Left lung (tissue), 10 donors: ENCODE data around the gene ZC3H12C. TPM values are rescaled to one million over a fixed set of nuclear protein-coding genes. Genes with fewer than 3 reads are reported as not detected.

Experiments
- ATAC-seq: fragments of 200-7000 bp; cut with Tn5 transposase; one replicate; pipeline ENCODE4 v1.9.1; 2020; ENCODE audit warnings: moderate library complexity
- DNase-seq, 4 donors: peaks; one replicate each; pipeline ENCODE4 v3.0.0-alpha.2; 2013 to 2020
- H3K27ac ChIP-seq, 2 donors: fragments of 200-600 bp; sonication (generic) in 1 of 2; one replicate each; pipeline versions ENCODE4 v1.5.0 to v1.8.0; 2020 to 2021
- H3K27me3 ChIP-seq, 2 donors: fragments of 200-600 bp; sonication (generic) in 1 of 2; one replicate each; pipeline versions ENCODE4 v1.5.0 to v1.8.0; 2020 to 2021
- H3K36me3 ChIP-seq, 2 donors: fragments of 200-600 bp; sonication (generic) in 1 of 2; one replicate each; pipeline versions ENCODE4 v1.5.0 to v1.8.0; 2020 to 2021
- H3K4me1 ChIP-seq, 2 donors: fragments of 200-600 bp; one replicate each; pipeline ENCODE4 v1.8.0; 2021
- H3K4me3 ChIP-seq, 2 donors: fragments of 200-600 bp; sonication (generic) in 1 of 2; one replicate each; pipeline versions ENCODE4 v1.5.0 to v1.8.0; 2020 to 2021; ENCODE audit warnings: mild to moderate bottlenecking in 1 of 2
- H3K9me3 ChIP-seq, 2 donors: fragments of 200-600 bp; sonication (generic) in 1 of 2; one replicate each; pipeline versions ENCODE4 v1.5.0 to v1.8.0; 2020 to 2021
- CTCF ChIP-seq, 2 donors: fragments of 200-600 bp; sonication (generic) in 1 of 2; IDR thresholded peaks; one replicate each; pipeline versions ENCODE4 v1.5.0 to v1.8.0; 2021; ENCODE audit warnings: antibody characterized with exemption in 2 of 2
- intact Hi-C, 2 donors: fragments of 100-400 bp; cut with DNase I; formaldehyde crosslinking; loops; one replicate each; pipeline versions ENCODE4 v1.11.2 to v1.14.2; 2022
- polyA plus RNA-seq, 6 donors: library from polyadenylated mRNA; unstranded; fragments of 120-200 nt; gene quantifications; one replicate each; pipeline ENCODE4 v1.2.1, GENCODE V29; 2013; ENCODE audit not compliant: insufficient read length in 6 of 6
- total RNA-seq, 2 donors: library from RNA; stranded (reverse); fragmentation: NEBNext Ultra II Directional; extraction: Animal tissue kit (Norgen Biotek cat#: 25700); gene quantifications; one replicate each; pipeline ENCODE4 v1.2.1, GENCODE V29; 2021
- donor health status: DM: no; HTN: yes; CAD: no.
- donor health status: DM: no; HTN: no; CAD: no.

ZC3H12C gene
- total and polyA plus RNA-seq, 8 donors, result 7.4 to 16.2 (median 9.2) TPM

GRCh38 chr11:110177086-110177456 lies 83.9 kb downstream of the ZC3H12C start:
- H3K27me3 ChIP-seq, result no peaks in the 10 kb centered on the region
- H3K27ac ChIP-seq, result no peak overlapping the region
- no peaks in the 10 kb centered on the region for H3K9me3 ChIP-seq
- peaks cover 9 to 17% of the 10 kb centered on the region in 2 donors for H3K4me1 ChIP-seq
- no peak overlapping the region for H3K4me3 ChIP-seq
- DNase-seq (no peak), ATAC-seq (no peak)
- intact Hi-C loops, result no loop called here
- H3K36me3 ChIP-seq, result no peaks in the 10 kb centered on the region
- TF ChIP-seq CTCF (IDR thresholded peaks at IDR 0.05), result no peak

GRCh38 chr11:110179064-110179463 lies 85.9 kb downstream of the ZC3H12C start:
- H3K4me3 ChIP-seq, result no peak overlapping the region
- no peaks in the 10 kb centered on the region for H3K9me3 ChIP-seq
- DNase-seq, result no peak
- peaks cover 4 to 13% of the 10 kb centered on the region in 2 donors for H3K4me1 ChIP-seq
- H3K27ac ChIP-seq, result no peak overlapping the region
- no peak for ATAC-seq
- TF ChIP-seq CTCF (IDR thresholded peaks at IDR 0.05), result no peak
- intact Hi-C loops, result no loop called here
- no peaks in the 10 kb centered on the region for H3K36me3 ChIP-seq
- no peaks in the 10 kb centered on the region for H3K27me3 ChIP-seq

- H3K9me3 ChIP-seq, result no peaks in the 10 kb centered on the region
- no peaks in the 10 kb centered on the region for H3K27me3 ChIP-seq
- TF ChIP-seq CTCF (IDR thresholded peaks at IDR 0.05), result no peak
- no peaks in the 10 kb centered on the region for H3K4me1 ChIP-seq
- ATAC-seq, result no peak
- H3K4me3 ChIP-seq, result no peak overlapping the region
- no peaks in the 10 kb centered on the region for H3K36me3 ChIP-seq
- DNase-seq, result no peak
- intact Hi-C loops, result no loop called here
- no peak overlapping the region for H3K27ac ChIP-seq
Measured at GRCh38 chr11:110182886-110183285, 89.7 kb downstream of the ZC3H12C start.

- H3K36me3 ChIP-seq, result no peaks in the 10 kb centered on the region
- H3K27me3 ChIP-seq, result no peaks in the 10 kb centered on the region
- no peak overlapping the region for H3K4me3 ChIP-seq
- H3K27ac ChIP-seq, result no peak overlapping the region
- intact Hi-C loops, result no loop called here
- no peak for DNase-seq
- ATAC-seq, result no peak
- TF ChIP-seq CTCF (IDR thresholded peaks at IDR 0.05), result no peak
- H3K4me1 ChIP-seq, result no peaks in the 10 kb centered on the region
- H3K9me3 ChIP-seq, result no peaks in the 10 kb centered on the region
Measured at GRCh38 chr11:110184456-110184855, 91.3 kb downstream of the ZC3H12C start.

GRCh38 chr11:110185121-110185591 lies 92.0 kb downstream of the ZC3H12C start:
- DNase-seq (no peak), ATAC-seq (no peak)
- no peaks in the 10 kb centered on the region for H3K9me3 ChIP-seq
- no peaks in the 10 kb centered on the region for H3K36me3 ChIP-seq
- intact Hi-C loops, result no loop called here
- TF ChIP-seq CTCF (IDR thresholded peaks at IDR 0.05), result no peak
- H3K27me3 ChIP-seq, result no peaks in the 10 kb centered on the region
- no peaks in the 10 kb centered on the region for H3K4me1 ChIP-seq
- H3K27ac ChIP-seq, result no peak overlapping the region
- H3K4me3 ChIP-seq, result no peak overlapping the region
